AG09309 (cell line): ENCODE data around the gene MORN1.

Experiments
- DNase-seq: peaks from one replicate; pipeline ENCODE4 v3.0.0-alpha.2; 2010; ENCODE audit warnings: low read depth
- H3K4me3 ChIP-seq: 2 replicates; pipeline ENCODE4 v1.5.1; 2011; ENCODE audit warnings: mild to moderate bottlenecking, low read depth, low read length, moderate library complexity; ENCODE audit not compliant: control insufficient read depth
- TF ChIP-seq, protein P1 (sequence below): IDR thresholded peaks from 2 replicates; pipeline ENCODE4 v1.5.1; 2011; ENCODE audit warnings: mild to moderate bottlenecking, low read depth, low read length, inconsistent platforms; ENCODE audit not compliant: insufficient read depth, control insufficient read depth; ENCODE audit errors: missing control alignments

Gene MORN1

DNA sequence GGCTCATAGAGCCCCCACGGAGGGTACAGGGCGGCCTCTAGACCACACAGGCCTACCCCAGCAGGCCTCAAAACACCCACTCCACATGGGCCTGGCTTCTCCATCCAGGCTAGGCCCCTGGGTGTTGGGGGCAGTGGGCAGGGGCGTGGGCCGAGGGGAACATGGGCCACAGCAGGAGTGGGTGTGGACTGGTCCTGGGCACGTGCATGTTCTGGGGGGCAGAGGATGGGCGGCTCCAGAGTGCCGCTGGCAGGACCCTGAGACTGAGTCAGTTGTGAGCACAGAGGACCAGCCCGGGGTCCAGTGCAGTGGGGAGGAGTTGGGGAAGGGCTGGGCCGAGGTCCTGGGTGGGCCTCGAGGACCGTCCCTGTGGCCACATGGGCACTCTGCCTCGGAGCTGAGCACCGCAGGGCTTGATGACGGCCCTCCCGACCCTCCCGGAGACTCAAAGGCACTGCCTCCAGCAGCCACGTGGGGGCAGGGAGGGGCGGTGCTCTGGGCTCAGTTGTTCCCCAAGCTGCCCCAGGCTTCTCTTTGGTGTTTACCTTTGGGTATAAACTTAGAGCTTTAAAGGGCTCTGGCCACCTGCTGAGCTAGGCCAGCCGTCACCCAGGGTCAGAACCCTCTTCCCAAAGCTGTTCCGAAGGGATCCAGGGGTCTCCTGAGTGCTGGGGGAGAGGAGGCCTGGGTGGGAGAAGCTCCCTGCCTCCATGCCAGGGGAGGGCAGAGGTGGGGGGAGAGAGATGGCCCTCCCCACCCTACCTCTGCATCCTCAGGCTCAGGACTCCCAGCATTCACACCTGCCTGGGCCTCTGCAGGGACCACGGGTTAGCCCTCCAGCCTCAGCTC lies 79.9 kb downstream of the MORN1 start:
- TF ChIP-seq, protein P1, sequence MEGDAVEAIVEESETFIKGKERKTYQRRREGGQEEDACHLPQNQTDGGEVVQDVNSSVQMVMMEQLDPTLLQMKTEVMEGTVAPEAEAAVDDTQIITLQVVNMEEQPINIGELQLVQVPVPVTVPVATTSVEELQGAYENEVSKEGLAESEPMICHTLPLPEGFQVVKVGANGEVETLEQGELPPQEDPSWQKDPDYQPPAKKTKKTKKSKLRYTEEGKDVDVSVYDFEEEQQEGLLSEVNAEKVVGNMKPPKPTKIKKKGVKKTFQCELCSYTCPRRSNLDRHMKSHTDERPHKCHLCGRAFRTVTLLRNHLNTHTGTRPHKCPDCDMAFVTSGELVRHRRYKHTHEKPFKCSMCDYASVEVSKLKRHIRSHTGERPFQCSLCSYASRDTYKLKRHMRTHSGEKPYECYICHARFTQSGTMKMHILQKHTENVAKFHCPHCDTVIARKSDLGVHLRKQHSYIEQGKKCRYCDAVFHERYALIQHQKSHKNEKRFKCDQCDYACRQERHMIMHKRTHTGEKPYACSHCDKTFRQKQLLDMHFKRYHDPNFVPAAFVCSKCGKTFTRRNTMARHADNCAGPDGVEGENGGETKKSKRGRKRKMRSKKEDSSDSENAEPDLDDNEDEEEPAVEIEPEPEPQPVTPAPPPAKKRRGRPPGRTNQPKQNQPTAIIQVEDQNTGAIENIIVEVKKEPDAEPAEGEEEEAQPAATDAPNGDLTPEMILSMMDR: peak; percentile 53
- DNase-seq: no peak
- no peak overlapping the region for H3K4me3 ChIP-seq

DNA sequence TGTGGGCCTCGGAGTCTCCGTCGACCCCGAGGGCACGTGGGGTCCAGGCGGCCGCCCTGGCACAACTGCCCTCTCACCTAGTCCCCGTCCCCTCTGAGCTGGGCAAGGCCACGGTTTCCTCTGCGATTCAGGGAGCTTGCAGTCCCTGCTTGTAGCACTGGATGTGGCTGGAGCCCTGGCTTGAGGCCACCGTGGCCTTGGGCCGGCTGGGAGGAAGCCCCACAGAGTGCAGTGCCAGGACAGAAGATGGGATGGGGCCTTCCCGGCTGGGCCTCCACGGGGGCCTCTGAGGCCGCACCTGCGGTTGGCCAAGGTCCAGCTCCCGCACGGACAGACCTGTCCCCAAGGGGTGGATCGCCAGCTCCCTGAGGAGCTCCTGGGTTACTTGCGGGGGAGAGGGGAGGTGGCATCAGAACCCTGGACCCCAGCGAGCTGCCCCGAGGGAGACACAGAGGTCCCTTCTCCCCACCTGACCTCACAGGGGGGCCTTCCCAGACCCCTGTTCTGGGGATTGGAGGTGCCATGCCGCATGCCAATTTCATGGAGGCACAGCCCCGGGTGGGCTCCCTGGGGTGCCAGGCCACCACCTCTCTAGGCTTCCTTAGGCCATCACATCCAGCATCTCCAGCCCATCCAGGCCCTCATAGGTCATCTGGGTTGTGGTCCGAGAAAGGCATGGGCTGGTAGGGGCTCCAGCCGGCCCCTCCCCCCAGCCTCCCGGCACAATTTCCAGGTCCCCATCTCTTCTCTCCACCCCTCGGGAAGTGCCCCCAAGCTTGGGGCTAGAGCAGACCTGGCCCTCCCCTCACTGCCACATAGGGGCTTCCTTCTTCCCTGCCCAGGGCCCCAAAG lies 80.8 kb downstream of the MORN1 start:
- no peak for DNase-seq
- H3K4me3 ChIP-seq: no peak overlapping the region
- TF ChIP-seq, protein P1: no peak

DNA sequence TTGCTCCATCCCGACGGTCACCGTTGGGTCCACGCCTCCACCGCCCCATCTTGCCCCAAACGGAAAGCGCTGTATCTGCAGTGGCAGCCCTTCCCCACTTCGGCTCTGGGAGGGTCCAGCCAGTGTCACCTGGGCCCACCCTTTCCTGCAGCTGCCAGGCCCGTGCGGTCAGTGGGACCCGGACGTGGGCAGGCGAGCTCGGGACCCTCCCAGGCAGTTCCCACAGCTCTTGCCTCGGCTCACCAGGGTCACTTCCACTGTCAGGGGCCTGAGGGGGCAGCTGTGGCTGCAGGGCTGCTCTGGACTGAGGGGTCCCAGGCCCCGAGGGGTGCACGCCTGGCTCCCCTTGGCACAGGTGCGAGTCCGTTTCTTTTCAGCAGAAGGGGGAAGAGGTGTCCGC lies 82.5 kb downstream of the MORN1 start:
- no peak for DNase-seq
- TF ChIP-seq, protein P1: no peak
- no peak overlapping the region for H3K4me3 ChIP-seq

DNA sequence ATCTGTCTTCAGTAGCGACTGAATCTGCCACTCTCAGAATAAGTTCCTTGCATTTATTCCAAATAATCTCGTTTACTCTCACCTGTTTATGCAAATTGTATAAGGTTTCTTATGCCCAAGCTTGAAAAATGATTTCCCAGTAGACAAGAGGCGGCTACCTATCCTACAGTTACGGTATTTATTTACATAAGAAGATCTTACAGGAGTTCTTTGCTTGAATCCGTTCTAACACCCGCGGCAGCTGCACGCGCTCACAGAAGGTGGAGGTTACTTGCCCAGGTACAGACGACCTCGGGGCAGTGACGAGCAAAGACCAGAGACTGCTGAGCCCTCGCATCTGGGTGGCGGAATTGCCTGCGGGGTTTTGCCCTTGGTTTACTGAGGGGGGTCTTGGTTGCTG lies 83.4 kb downstream of the MORN1 start:
- TF ChIP-seq, protein P1: no peak
- H3K4me3 ChIP-seq: no peak overlapping the region
- no peak for DNase-seq

DNA sequence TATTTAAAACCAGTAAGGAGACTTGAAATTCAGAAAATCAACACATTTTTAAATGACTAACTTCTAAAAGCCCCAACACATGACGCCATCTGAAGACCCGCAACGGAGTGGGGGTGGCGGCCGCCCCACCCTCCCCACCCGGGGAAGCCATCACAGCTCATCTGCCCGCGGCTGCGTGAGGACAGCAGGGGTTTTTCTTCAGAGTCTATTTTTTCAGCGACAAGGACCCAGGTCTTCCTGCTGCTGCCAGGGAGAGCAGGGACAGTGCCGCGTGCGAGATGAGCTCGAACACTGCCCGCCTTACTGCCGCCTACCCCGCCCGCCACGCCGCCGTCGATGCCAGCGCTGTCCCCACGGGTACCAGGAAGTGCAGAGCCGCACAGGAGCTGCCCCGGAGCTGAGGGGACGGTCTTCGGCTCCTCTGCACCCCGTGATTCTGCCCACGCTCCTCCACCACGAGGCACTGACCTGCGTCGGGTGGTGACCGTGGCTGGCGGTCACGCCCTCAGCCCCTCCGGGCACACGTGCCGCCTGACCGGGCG lies 84.2 kb downstream of the MORN1 start:
- no peak for DNase-seq

More for the DNA sequence above, 84.2 kb downstream of the MORN1 start:
- H3K4me3 ChIP-seq: no peak overlapping the region
- TF ChIP-seq, protein P1: no peak
